ENCODE results near the gene ELOVL3.
"Not testable (repeated sequence)": the region's sequence is repeated elsewhere in the genome, so short reads cannot be mapped to it uniquely, and the experiment has no call there.

ELOVL3 gene, protein sequence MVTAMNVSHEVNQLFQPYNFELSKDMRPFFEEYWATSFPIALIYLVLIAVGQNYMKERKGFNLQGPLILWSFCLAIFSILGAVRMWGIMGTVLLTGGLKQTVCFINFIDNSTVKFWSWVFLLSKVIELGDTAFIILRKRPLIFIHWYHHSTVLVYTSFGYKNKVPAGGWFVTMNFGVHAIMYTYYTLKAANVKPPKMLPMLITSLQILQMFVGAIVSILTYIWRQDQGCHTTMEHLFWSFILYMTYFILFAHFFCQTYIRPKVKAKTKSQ

DNA sequence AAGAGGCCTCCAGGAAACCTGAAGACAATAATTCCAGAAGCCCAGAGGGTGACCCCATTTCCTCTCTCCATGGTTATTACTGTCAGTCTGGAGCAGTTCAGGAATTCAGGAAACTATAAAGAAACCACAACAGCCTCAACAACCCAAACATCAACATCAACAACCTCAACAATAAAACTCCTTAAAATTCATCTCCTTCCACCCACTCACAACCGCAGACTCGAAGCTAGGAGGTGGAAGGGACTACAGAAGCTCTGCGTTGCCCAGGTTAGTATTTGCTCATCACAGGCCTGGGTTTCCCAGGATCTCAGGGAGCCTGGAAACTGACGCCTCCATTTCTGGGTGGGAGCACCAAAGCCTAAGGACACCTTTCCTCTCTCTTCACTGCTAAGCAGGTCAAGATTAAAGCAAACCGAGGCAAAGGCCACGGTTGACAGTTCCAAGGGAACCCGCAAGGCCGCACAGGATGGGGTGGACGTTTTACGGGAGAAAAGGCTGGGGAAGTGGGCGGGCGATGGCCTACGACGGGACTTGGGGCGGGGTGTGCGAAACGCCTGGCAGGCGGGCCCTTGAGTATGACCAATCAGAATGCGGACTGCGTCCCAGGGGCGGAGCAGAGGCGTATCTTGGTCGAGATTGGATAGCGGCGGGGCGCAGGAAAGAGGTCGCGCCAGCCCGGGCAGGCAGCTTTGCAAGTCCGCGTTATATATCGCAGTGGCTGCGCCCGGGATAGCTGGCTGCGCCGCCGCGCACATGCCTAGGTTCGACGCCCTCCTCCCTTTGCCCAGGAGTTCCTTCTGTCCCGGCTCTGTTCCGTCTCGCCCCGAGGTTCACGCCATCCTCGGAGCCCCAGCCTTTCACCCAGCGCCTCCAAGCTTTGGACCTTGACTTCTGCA lies at the start of gene ELOVL3:
TSS of gene ELOVL3 (plus strand) at position 654 of the 896 bp plus-strand sequence. CDS start 250 bp downstream, outside the sequence.
- peak; percentile 88 for DNase-seq

DNA sequence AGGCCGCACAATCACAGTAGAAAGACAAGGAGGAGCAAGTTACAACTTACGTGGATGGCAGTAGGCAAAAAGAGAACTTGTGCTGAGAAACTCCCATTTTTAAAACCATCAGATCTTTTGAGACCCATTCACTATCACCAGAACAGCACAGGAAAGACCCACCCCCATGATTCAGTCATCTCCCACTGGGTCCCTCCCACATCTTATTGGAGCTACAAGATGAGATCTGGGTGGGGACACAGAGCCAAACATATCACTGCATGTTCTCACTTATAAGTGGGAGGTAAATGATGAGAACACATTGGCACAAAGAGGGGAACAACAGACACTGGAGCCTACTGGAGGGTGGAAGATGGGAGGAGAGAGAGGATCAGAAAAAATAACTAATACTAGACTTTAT lies 41.5 kb upstream of the ELOVL3 start:
- no peak for DNase-seq

DNA sequence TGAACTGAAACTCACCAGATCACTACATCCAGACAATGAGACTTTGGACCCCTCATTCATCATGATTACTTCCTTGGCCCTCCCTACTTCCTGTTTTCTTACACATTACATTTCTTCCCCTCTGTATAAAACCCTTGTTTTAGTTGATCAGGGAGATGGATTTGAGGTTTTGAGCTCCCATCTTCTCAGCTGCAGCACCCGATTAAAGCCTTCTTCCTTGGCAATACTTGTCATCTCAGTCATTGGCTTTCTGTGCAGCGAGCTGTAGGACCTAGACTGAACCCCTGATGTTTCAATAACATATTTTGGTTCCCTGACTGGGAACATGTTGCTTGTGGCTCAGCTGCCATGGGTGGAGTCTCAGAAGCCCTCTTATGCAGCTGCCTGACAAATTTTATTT lies 40.8 kb upstream of the ELOVL3 start:
- DNase-seq, result no peak

DNA sequence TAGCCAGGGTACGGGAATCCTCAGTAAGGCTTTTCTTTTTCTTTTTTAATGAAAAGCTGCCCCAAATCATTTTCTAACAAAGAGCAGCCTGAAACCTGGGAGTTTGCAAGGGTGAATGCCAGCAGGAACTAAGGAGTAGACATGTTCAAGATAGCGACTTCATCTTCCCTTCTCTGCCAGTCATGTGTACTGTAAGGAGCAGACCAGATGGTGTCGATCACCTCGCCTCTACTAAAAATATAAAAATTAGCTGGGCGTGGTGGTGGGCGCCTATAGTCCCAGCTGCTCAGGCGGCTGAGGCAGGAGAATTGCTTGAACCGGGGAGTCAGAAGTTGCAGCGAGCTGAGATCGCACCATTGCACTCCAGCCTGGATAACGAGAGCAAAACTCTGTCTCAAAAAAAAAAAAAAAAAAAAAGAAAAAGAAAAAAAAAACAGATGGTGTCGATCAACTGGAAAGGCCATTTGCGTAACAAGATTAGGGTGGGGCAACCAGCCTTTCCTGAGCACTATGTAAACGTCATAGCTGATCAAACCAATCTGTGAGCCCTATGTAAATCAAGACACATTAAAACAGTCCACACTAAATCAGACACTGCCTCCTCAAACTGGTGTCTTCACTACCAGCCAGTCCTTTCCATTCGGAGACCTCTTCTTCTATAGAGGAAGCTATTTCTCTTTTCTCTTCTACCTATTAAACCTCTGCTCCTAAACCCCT lies 40.1 kb upstream of the ELOVL3 start:
- no peak for DNase-seq

DNA sequence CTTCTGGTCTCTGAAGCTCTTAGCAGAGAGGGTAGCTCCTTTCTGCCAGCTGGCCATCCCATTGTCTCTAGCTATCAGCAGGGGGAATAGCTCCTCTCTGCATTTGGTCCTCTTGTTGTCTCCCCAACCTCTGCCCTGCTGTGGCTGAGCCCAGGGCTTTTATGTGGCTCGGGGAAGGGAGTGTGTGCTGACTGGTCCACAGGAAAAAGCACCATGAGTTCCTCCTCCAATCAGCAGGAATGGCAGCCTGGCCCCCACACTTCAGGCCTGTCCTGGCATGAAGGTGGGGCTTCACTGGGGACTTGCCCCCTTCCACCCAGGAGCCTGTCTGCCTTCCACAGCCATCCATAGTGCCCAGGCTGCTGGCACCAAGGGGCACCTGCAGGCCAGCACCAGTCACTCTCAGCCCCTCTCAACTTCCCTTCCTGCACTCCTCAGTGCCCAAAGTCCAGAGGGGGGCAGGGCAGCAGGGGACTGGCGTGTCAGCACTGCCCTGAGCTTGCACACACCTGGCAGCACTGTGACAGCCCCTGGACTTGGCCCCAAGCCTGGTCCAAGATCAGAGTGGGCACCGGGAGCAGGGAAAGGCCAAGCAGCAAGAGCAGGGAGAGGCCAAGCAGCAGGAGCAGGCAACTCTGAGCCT lies 37.7 kb upstream of the ELOVL3 start:
- DNase-seq, result no peak

DNA sequence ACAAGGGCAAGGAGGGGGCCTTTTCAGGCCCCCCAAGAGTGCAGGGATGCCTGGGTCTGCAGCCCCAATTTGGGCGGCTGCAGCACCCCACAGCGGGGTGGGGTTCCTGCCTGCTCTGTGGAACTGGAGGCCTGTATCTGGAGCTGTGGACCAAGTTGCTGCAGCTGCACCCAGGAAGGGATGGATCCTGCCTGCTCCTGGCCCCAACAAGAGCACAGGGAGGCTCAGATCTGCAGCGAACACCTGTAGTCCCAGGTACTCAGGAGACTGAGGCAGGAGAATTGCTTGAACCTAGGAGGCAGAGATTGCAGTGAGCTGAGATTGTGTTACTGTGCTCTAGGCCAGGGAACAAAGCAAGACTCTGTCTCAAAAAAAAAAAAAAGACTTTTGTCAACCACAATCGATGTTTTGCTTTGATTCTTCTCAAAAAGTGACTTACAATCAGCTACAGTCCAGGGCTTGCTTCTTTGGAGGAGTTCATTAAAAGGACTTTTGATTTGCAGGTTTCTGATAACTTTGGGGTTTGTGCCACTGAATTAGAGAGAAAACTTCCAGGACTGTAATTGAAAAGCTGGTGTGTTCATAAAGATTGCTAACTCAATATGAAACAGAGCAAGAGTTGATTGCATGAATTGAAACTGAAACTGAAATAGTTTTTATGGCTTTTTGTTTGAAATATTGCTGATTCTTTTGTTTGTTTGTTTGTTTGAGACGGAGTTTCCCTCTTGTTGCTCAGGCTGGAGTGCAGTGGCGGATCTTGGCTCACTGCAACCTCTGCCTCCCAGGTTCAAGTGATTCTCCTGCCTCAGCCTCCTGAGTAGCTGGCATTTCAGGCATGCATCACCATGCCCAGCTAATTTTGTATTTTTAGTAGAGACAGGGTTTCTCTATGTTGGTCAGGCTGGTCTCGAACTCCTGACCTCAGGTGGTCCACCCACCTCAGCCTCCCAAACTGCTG lies 36.9 kb upstream of the ELOVL3 start:
- DNase-seq, result not testable (repeated sequence)

DNA sequence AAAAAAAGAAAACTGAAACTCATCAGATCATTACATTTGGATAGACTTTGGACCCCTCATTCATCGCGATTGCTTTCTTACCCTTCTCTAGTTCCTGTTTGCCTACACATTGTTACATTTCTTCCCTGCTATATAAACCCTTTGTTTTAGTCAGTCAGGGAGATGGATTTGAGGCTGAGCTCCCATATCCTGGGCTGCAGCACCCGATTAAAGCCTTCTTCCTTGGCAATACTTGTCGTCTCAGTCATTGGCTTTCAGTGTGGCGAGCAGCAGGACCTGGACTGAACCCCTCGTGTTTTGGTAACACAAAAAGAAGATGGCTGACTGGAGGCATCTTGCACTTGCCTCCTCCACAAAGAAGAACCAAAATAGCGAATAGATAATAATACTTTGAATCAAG lies 34.1 kb upstream of the ELOVL3 start:
- DNase-seq, result no peak

DNA sequence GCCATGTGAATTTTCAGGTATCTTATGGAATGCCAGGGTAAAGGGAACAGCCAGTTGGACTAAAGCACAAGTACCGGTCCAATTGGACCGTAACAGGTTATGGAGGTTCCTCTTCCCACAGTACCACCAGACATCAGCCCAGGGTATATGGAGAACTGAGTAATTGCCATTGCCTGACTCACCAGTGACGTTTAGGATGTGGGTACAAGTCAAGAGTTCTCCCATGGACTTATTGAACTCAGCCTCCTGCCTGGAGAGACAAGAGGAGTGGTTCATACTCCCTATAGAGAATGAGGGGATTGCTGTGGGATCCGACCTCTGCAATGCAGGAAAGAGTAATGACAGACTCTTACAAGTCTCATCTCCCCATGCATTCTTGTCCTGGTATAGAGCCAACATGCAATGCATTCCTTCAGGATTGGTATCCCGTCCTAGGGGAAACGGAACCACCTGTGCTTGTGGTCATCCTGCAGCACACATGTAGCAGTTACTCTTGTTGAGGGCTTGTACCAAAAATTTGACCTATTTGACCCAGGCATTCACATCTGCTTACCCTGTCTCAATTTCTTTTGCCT lies 30.7 kb upstream of the ELOVL3 start:
- no peak for DNase-seq

DNA sequence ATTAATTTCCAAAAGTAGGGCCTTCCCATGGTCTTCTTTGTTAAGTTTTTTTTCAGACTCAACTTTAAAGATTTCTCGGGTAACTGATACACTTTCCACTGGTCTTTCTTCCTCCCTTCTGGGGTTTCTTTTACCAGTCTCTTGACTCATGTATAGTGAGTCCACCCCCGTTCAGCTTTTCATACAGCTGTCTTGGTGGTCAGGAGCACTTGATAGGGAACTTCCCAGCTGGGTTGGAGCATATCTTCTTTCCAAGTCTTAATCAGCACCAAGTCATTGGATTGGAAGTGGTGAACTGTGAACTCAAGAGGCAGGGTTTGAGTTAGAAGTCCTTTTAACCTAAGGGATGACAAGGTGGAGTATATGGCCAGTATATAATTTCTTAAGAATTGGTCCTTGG lies 29.2 kb upstream of the ELOVL3 start:
- DNase-seq, result no peak

DNA sequence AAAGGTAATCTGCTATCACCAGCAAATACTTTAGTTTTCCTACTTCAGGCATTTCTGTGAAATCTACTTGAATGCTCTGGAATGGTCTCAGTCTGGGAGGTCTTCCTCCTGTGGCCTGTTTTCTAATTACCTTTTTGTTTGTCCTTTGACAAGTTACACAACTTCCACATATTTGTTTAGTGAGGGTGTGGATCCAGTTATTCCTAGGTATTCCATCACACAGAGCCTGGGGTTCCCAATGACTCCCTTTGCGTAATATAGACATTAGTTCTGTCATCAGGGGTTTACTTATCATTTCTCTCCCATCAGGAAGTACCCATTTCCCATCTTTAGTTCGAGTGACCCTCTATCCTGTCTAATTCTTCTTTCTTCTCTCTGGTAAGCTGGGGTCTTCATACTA lies 28.1 kb upstream of the ELOVL3 start:
- DNase-seq, result no peak

DNA sequence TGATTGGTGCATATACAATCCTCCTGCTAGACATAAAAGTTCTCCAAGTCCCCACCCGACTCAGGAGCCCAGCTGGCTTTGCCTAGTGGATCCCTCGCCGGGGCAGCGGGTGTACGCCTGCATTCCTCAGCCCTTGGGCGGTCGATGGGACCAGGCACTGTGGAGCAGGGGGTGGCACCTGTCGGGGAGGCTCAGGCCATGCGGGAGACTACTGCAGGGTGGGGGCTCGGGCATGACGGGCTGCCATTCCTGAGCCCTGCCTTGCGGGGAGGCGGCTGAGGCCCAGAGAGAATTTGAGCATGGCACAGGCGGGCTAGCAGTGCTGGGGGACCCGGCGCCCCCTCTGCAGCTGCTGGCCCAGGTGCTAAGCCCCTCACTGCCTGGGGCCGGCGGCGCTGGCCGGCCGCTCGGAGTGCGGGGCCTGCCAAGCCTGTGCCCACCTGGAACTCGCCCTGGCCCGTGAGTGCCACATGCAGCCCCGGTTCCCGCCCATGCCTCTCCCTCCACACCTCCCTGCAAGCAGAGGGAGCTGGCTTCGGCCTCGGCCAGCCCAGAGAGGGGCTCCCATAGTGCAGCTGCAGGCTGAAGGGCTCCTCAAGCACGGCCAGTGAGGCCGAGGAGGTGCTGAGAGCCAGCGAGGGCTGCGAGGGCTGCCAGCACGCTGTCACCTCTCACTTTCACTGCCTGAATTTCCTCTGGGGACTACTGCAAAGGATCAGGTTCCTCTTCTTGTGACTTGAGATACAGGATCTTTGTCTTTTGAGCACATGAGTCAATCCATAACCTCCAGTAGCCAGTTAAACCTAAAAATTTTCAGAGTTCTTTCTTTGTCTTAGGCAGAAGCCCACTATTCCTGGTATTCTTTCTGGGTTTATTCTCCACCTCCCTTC lies 25.1 kb upstream of the ELOVL3 start:
- no peak for DNase-seq

DNA sequence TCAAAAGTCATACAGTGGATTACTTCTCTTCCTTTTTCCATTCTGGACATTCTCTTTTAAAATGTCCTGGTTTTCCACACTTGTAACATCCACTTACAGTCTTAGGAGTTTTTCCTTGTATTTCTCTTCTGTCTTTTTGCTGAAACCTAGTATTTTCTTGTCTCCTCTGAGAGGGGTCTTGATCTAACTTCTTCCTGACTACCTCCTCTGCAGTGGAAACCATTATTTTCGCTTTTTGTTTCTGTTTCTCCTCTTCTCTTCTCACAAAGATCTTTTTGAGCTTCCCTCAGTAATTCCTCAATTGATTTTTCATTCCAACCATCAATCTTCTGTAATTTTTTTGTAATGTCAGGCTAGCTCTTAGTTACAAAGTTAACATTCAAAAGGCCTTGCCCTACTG lies 23.7 kb upstream of the ELOVL3 start:
- DNase-seq, result no peak

DNA sequence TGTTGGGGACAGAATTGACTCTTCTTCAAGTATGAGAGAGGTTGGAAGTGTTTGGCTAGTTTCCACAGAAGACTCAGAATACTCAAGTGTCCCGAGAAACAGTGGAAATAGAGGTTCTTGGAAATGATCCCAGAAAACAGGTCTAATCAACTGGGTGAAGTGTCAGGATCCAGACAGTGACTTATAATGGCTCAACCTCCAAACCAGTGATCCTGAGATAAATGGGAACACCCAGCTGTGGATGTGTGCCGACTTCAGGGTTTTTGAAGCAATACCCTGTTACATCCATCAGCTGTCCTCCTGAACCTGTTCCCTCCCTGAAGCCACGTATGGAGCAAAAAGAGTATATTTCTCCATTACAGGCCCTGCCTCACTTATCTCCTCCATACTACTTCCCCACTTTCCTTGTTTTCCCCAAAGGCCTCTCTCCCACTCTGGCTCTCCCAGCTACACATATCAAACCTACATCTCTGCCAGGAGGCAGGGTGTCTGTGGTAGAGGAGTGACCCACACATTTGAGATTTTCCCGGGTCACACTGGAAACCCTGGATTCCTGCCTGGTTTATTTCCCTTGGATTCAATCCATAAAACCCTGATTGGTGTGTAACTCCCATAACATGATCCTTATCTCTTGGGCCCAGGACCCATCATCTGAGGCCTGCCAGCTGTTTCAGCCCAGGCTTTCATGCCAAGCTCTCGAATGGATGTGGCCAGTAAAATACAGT lies 17.6 kb upstream of the ELOVL3 start:
- no peak for DNase-seq

DNA sequence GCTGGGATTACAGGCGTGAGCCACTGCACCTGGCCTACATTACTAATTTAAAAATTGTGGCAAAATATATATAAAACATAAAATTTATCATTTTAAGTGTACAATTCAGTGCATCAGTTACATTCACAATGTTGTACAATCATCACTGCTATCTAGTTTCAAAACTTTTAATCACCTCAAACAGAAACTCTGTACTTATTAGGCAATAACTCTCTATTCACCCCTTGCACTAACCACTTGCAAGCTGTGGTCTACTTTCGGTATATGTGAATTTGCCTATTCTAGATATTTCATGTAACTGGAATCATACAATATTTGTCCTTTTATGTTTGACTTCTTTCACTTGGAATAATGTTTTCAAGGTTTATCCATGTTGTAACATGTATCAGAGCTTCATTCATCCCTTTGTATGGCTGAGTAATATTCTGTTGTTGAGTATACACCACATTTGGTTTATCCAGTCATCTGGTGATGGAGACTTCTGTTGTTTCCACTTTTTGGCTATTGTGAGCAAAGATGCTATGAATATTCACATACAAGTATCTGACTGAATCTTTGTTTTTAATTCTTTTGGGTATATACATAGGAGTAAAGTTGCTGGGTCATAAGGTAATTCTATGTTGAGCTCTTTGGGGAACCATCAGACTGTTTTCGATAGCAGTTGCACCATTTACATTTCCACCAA lies 14.3 kb upstream of the ELOVL3 start:
- no peak for DNase-seq

DNA sequence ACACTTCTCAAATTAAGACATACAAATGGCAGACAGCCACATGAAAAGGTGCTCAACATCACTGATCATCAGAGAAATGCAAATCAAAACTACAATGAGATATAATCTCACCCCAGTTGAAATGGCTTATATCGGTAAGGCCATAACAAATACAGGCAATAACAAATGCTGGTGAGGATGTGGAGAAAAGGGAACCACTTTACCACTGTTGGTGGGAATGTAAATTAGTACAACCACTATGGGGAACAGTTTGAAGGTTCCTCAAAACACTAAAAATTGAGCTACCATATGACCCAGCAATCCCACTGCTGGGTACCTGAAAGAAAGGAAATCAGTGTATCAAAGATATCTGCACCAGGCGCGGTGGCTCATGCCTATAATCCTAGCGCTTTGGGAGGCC lies 12.5 kb upstream of the ELOVL3 start:
- DNase-seq, result not testable (repeated sequence)

DNA sequence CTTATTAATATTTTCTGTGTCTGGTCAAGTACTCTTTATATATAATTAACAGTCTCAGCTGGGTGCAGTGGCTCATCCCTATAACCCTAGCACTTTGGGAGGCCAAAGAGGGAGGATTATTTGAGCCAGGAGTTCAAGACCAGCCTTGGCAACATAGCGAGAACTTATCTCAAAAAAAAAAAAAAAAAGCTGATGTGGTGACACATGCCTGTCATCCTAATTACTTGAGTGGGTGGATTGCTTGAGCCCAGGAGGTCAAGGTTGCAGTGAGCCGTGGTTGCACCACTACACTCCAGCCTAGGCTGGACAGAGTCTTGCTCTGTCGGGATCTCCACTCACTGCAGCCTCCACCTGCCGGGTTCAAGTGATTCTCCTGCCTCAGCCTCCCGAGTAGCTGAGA lies 6.7 kb upstream of the ELOVL3 start:
- no peak for DNase-seq

DNA sequence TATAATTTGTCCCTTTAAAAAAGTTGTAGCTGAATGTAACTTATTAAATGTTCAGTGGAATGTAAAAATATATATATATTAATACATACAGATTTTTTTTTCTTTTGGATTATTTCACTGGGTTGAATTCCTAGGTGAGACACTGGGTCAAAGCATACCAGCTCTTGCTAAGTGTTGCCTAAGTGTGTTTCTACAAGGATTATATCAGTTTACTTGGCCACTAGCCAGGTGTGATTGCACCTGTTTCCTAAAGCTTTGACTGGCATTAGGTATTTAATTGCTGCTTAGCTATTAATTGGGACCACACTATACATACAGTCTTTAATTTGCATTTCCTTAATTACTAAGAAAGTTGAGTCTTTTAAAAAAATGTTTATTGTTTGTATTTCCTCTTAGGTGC lies 5.5 kb upstream of the ELOVL3 start:
- no peak for DNase-seq

DNA sequence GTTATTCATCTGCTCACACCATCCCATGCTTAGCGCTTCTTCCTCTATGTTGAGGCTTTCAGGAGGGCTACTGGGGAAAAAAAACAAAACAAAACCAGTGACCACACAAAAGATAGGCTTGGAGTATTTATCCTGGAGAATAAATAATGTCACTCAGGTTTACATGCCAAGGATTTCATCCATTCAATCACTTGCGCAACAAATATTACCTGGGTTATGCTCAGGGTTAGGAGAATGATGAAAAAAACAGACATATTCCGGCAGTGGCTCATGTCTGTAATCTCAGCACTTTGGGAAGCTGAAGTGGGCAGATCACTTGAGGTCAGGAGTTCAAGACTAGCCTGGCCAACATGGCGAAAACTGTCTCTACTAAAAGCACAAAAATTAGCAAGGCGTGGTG lies 3.3 kb upstream of the ELOVL3 start:
- DNase-seq, result no peak

DNA sequence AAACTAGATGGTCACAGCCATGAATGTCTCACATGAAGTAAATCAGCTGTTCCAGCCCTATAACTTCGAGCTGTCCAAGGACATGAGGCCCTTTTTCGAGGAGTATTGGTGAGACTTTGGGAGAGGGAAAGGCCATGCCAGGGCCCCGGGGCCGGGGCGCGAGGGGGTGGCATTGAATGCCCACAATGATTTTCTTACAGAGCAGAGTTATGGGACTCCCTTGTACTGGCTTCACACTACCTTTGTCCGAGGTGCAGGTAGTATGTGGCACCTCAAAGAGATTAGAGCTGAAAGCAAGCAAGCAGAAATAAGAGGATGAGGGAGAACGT lies 407 bp downstream of the ELOVL3 start:
- DNase-seq, result no peak
